UCSD-AML1 (cell line): ENCODE data around the gene PSD.

Experiments used
- DNase-seq: peaks from one replicate; lab custom pipeline; 2025; ENCODE audit not compliant: unreplicated experiment; lab: John Stamatoyannopoulos, UW

The PSD gene

DNA sequence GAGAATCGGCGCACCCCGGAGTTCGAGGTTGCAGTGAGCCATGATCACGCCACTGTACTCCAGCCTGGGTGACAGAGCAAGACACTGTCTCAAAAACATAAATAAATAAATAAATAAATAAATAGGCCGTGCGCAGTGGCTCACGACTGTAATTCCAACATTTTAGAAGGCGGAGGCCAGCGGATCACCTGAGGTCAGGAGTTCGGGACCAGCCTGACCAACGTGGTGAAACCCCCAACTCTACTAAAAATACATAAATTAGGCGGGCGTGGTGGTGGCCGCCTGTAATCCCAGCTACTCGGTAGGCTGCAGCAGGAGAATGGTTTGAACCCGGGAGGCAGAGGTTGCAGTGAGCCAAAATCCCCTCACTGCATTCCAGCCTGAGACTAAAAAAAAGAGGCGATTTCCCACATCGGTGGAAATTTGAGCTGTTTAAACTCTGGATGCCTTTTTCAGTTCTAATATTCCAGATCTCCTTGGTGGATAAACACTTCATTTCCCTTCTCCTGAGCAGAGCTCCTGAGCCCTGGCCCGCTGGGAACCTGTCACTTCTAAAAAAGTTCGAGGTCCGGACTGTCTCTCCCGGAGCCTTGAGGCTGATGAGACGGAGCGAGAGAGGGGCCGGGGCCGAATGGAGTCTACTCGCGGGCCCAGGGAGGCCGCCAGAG lies 25.0 kb downstream of the PSD start:
- no peak for DNase-seq

- DNase-seq = no peak
Observed at GRCh38 chr10:102392306-102392705, 26.3 kb downstream of the PSD start.

- no peak for DNase-seq
Observed at GRCh38 chr10:102389894-102390293, 28.7 kb downstream of the PSD start.

DNA sequence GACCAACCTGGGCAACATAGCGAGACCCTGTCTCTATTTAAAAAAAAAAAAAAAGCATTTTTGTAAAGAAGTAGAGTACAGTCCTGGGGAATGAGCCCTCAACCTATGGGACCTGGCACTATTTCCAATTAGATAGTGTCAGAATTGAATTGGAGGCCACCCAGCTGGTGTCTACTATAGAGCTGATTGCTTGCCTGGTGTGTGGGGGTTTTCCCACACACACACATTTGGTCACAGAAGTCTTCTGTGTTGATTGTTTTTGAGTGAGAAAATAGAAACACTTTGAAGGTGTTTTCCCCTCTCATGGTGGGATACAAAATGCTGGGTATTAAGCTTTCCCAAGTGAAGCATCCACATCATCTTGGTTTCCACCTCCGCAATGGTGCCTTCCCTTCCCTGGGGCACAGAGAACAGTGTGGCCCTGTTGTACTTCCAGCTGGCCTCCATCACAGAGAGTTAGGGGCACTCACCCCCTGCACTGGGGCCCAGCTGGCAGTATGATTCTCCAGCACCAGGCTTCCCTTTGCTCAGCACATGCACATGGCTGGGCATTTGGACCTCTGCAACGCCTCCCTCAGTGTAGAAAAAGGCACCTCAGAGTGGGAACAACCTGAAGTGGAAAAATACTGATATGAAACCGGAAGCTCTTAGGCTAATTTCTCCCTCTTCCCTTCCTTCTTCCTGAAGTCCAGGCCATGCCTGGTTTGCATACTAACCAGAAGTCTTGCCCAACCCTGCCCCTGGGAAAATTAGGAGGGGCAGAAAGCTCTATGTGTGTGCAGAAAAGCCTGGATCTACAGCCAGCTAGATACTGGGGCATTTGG lies 33.8 kb downstream of the PSD start:
- peak; percentile 21 for DNase-seq

DNA sequence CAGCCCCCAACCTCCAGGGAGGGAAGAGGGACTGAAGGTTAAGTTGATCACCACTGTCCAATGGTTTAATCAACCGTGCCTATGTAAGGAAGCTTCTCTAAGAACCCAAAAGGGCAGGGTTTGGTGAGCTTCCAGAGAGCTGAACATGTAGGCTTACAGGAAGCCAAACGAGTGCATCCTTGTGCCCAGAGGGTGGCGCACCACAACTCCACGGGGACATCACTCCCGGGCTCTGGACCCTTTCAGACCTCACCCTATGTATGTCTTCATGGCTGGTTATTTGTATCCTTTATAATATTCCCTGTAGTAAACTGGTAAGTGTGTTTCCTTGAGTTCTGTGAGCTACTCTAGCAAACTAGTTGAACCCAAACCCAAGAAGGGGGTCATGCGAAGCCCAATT lies 34.5 kb downstream of the PSD start:
- DNase-seq = peak; percentile 33

GRCh38 chr10:102382871-102383270 lies 35.7 kb downstream of the PSD start:
- DNase-seq = no peak

DNA sequence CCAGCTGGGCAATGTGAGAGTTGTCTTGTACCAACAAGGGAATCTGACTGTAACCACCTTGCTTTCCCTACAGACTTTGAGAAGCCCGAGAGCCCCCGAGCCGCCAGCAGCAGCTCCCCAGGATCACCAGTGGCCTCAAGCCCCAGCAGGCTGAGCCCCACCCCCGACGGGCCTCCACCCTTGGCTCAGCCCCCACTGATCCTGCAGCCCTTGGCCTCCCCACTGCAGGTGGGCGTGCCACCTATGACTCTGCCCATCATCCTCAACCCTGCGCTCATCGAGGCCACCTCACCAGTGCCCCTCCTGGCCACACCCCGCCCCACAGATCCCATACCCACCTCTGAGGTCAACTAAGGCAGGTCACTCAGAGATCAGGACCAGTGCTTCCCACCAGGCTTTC lies 36.6 kb downstream of the PSD start:
- no peak for DNase-seq

GRCh38 chr10:102379383-102379782 lies 39.2 kb downstream of the PSD start:
- DNase-seq = no peak

- no peak for DNase-seq
Observed at GRCh38 chr10:102376901-102377300, 41.7 kb downstream of the PSD start.

- DNase-seq = no peak
Observed at GRCh38 chr10:102375867-102376266, 42.7 kb downstream of the PSD start.

- DNase-seq = no peak
Observed at GRCh38 chr10:102375250-102375649, 43.3 kb downstream of the PSD start.

- DNase-seq = no peak
Observed at GRCh38 chr10:102371295-102371694, 47.3 kb downstream of the PSD start.

DNA sequence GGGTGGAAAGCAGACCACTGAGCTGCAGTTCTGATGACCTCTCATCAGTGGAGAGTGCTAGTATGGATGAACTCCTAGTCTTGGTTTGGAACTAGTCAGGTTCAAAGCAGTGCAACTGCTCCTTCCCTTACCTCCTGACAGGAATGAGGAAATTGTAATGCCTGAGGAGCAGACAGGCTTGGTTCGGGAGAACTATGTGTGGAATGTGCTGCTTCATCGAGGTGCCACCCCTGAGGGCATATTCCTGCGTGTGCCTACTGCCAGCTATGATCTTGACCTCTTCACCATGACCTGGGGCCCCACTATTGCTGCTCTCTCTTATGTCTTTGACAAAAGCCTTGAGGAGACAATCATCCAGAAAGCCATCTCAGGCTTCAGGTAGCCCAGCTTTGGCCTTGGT lies 50.5 kb downstream of the PSD start:
- no peak for DNase-seq

DNA sequence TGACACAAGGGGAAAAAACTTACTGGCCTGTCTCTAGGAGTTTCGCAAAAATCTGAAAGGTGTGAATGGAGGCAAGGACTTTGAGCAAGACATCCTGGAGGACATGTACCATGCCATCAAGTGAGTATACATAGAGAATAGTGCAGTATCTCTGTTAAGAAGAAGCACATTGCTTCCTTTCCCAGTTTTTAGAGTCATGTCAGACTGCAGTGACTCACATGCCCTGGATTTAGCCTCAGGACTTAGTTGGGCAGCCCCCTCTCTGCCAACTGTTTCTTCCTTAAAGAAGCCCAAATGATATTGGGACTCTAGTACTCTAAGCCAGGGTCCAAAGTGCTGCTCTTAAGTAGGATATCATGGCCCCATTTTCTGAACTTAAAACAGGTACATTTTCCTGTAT lies 51.1 kb downstream of the PSD start:
- no peak for DNase-seq

- DNase-seq = no peak
Observed at GRCh38 chr10:102358712-102359382, 59.7 kb downstream of the PSD start.

DNA sequence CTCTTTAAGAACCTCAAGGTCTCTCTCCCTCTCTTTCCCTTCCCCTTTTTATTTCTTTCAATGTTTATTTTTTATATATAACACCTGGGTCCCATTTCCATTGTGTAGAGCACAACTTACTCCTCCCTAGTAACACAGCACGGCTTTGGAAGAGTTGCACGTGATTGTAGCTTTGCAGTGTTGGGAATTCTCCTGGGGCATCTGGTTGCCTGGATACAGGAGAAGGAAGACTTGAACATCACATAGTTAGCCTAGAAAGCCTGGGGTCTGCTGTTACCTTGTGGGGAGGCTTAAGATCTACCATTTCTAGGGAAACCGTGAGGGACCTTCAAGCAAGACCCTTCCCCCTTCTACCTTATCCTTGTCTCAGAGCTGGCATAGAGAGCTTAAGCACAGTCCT lies 64.1 kb downstream of the PSD start:
- no peak for DNase-seq
